ENCODE measurements around the gene PCNT.

PCNT gene

GRCh38 chr21:46344219-46344915 lies 20.4 kb downstream of the PCNT start:
- DNase-seq: no peak

- DNase-seq: no peak
Observed at GRCh38 chr21:46345861-46346260, 21.9 kb downstream of the PCNT start.

- DNase-seq: no peak
Observed at GRCh38 chr21:46346296-46347202, 22.6 kb downstream of the PCNT start.

GRCh38 chr21:46347203-46347550 lies 23.2 kb downstream of the PCNT start:
- no peak for DNase-seq

- no peak for DNase-seq
Observed at GRCh38 chr21:46347791-46348381, 23.9 kb downstream of the PCNT start.

- DNase-seq: no peak
Observed at GRCh38 chr21:46349134-46349760, 25.3 kb downstream of the PCNT start.

- no peak for DNase-seq
Observed at GRCh38 chr21:46350571-46350970, 26.6 kb downstream of the PCNT start.

GRCh38 chr21:46350981-46351380 lies 27.0 kb downstream of the PCNT start:
- DNase-seq: no peak

- no peak for DNase-seq
Observed at GRCh38 chr21:46351476-46352163, 27.7 kb downstream of the PCNT start.

GRCh38 chr21:46352164-46352515 lies 28.2 kb downstream of the PCNT start:
- no peak for DNase-seq

GRCh38 chr21:46352913-46353312 lies 29.0 kb downstream of the PCNT start:
- DNase-seq: no peak

GRCh38 chr21:46354046-46354445 lies 30.1 kb downstream of the PCNT start:
- no peak for DNase-seq

GRCh38 chr21:46354518-46354917 lies 30.6 kb downstream of the PCNT start:
- DNase-seq: no peak

- DNase-seq: no peak
Observed at GRCh38 chr21:46355161-46356004, 31.4 kb downstream of the PCNT start.

GRCh38 chr21:46356005-46356338 lies 32.0 kb downstream of the PCNT start:
- no peak for DNase-seq

GRCh38 chr21:46356494-46357334 lies 32.8 kb downstream of the PCNT start:
- DNase-seq: no peak

GRCh38 chr21:46357335-46357604 lies 33.3 kb downstream of the PCNT start:
- DNase-seq: no peak

- no peak for DNase-seq
Observed at GRCh38 chr21:46357684-46358425, 33.9 kb downstream of the PCNT start.

- DNase-seq: no peak
Observed at GRCh38 chr21:46361176-46361575, 37.2 kb downstream of the PCNT start.

GRCh38 chr21:46361935-46362334 lies 38.0 kb downstream of the PCNT start:
- no peak for DNase-seq

GRCh38 chr21:46362946-46363345 lies 39.0 kb downstream of the PCNT start:
- no peak for DNase-seq
